DMS53 treated with DMSO at 0.1 percent for 48 hours (cell line): ENCODE measurements around the gene ACAD11.

Source experiments
- DNase-seq: peaks from one replicate; lab custom pipeline; 2025; ENCODE audit not compliant: unreplicated experiment; lab: John Stamatoyannopoulos, UW

Gene ACAD11

DNA sequence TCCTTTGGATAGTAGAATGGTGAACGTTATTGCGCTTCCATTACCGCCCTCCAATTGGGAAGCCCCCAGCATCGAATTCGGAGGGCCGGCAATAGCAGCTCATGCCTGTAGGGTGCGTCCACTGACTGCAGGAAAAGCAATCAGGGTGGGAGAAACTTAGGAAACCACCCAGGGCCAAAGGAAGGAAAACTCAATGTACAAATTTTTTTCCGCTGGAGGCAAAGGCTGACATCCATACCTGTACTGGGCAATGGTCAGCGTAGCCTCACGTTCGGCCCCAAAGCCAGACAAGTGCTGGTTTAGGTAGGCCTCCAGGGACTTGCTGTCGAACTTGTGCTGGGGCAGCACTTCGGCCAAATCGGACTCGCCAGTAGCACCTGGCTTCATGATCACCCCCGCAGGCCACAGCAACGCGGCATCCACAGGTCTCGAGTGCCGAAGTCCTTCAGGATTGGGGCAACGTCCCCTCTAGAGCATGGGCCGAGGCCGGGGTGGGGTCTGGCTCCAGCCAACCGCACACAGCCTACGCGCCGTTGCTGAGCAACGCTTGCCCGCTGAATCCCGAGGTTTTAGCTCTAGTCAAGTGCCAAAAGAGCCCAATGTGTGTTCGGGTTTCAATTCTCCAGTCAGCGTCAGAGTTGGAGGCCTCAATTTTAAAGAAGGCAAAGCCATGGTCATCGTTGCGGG lies at the start of gene ACAD11:
Gene ACAD11 (minus strand): TSS at position 445 of the 687 bp plus-strand sequence. CDS start 58 bp downstream, at position 387.
- peak; percentile 42 for DNase-seq

DNA sequence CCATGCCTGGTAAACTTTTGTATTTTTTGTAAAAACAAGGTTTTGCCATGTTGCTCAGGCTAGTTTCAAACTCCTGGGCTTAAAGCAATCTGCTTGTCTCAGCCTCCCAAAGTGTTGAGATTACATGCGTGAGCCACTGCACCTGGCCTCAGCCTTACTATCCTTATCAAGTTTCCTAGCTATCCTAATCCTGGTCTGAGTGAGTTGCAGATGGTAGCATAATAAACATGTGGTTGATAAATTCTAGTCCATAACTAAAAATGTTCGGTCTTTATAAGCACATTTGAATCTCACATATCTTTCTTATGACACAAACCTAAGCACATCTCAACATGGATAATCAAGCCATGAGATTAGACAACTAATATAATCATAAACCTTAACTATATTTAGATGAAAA lies 44.1 kb upstream of the ACAD11 start:
- no peak for DNase-seq

DNA sequence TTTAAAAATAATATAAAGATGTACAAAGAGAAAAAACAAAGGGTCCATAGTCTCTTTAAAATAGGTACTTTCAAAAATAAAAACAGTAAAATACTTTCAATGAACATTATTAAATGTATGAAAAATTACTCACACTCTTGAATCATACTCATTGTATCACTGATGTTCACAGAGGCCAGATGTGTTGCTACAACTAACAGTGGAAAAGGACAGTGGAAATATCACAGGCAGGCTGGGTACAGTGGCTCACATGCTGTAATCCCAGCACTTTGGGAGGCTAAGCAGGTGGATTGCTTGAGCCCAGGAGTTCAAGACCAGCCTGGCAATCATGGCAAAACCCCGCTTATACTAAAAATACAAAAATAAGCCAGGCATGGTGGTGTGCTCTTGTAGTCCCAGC lies 35.8 kb upstream of the ACAD11 start:
- no peak for DNase-seq

GRCh38 chr3:132694991-132695390 lies 35.4 kb upstream of the ACAD11 start:
- no peak for DNase-seq

- DNase-seq = no peak
Measured at GRCh38 chr3:132690040-132690439, 30.4 kb upstream of the ACAD11 start.

- no peak for DNase-seq
Measured at GRCh38 chr3:132682201-132682600, 22.6 kb upstream of the ACAD11 start.

DNA sequence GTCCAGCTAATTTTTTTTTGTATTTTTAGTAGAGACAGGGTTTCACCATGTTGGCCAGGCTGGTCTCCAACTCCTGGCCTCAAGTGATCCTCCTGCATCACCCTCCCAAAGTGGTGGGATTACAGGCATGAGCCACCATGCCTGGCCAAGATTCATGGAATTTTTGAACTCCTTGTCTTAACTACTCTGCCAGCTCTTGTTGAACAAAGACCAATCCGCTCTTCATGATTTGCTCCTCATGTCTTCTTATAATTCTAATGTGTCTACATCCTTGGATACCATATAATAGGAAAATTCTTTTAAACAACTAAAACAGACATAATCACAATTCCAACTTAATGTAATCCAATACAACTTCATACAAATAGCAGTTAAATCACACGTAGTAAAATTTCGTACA lies 21.8 kb upstream of the ACAD11 start:
- DNase-seq = no peak

- no peak for DNase-seq
Measured at GRCh38 chr3:132679911-132680310, 20.3 kb upstream of the ACAD11 start.

DNA sequence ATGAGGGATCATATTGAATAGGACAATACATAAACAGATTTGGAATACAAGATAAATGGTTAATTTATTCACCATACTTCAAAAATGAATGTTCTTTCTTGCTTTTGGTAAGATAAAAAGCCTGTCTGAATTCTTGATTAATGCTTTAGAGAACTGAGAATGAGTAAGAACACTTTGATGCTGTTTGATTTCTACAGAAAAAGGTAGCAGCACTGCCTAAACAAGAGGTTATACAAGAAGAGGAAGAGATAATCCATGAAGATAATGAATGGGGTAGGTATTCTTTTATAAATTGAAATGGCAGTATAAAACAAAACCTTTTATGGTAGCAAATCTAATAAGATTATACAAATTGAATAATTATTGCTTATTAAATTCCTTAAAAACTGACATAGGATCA lies 15.8 kb upstream of the ACAD11 start:
- DNase-seq = no peak

GRCh38 chr3:132669256-132669777 lies 9.7 kb upstream of the ACAD11 start:
- DNase-seq = no peak

DNA sequence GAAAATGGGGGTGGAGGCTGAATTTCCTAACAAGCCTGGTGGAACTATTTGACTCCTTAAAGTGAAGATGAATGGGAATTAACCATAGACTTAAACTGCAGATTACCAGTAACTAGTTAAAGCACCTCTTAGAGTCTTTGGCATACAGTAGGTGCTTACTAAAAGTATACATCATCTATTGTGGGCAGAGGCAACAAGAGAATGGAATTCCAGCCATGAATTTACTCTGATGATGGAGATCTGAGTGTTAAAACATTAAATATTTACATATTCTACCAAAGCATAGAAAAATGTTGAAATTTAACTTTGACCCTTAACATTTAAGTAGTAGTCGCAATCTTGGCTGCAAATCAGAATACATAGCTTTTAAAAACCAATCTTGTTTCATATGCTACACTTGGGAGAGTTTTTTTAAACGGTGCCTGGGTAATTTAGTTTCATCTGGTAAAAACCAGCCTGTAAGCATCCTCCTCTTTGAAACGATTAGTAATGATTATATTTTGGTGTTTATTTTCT lies 5.7 kb upstream of the ACAD11 start:
- DNase-seq = no peak

DNA sequence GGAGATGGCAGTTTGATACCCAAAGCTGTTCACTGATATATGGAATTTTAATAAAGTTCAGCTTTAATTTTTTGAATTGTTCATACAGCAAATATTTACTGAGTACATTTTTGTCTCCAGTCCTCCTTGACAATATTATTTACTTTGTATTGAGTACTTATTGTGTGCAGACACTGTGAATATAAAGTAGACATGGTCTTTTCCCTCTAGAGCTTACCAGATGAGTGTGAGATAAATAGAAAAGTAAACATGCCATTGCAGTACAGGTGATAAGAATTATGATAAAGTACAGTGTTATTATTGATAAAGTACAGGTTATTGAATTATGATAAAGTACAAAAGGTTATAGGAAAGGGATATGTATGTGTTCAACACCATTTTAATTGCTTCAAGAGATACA lies 2.6 kb upstream of the ACAD11 start:
- peak; percentile 65 for DNase-seq

GRCh38 chr3:132661101-132661500 lies 1.5 kb upstream of the ACAD11 start:
- DNase-seq = peak; percentile 4

DNA sequence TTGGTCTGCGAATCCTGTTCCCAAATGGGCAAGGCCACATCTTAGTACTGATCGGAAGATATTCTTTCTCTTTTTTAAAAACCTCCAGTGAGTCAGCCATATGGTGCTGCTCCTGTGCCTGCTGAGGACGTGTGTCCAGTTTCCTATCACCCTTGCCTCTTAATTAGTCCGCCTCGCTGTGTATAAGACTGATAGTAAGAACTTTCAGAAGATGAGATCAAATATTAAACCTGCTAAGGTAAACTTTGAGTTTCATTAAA lies 1.1 kb upstream of the ACAD11 start:
- DNase-seq = no peak

DNA sequence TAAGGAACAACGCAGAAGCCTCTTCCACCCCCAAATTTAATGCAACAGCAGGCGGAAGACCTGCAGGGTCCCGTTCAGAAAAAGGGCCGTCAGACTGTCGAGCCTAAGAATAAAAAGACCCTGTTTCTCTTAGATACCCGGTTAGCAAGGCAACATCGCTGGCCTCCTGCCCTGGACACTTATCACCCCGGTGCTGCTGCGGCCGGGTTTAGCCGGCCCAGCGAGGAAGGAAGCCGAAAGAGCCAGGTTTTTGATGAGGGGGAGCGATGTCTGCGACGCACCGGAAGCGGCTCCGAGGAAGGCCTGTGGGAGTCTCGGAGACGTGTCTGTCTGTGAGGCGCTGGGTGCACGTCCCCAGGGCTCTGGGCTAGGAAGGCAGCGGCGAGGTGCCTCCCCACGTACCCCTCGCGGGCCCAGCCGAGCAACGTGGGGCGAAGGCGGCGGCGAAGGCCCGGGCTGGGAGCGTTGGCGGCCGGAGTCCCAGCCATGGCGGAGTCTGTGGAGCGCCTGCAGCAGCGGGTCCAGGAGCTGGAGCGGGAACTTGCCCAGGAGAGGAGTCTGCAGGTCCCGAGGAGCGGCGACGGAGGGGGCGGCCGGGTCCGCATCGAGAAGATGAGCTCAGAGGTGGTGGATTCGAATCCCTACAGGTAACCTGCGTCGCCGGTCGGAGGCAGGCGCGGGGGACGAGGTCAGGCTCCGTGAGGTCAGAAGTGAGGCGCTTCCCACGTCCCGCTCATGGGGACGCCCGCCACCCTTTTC lies 622 bp upstream of the ACAD11 start, which contains the start of gene UBA5:
Gene UBA5 (plus strand): TSS at position 278 of the 759 bp plus-strand sequence. CDS start 209 bp downstream, at position 487.
- DNase-seq = peak; percentile 36

- no peak for DNase-seq
Measured at GRCh38 chr3:132659000-132659364, 627 bp downstream of the ACAD11 start.

DNA sequence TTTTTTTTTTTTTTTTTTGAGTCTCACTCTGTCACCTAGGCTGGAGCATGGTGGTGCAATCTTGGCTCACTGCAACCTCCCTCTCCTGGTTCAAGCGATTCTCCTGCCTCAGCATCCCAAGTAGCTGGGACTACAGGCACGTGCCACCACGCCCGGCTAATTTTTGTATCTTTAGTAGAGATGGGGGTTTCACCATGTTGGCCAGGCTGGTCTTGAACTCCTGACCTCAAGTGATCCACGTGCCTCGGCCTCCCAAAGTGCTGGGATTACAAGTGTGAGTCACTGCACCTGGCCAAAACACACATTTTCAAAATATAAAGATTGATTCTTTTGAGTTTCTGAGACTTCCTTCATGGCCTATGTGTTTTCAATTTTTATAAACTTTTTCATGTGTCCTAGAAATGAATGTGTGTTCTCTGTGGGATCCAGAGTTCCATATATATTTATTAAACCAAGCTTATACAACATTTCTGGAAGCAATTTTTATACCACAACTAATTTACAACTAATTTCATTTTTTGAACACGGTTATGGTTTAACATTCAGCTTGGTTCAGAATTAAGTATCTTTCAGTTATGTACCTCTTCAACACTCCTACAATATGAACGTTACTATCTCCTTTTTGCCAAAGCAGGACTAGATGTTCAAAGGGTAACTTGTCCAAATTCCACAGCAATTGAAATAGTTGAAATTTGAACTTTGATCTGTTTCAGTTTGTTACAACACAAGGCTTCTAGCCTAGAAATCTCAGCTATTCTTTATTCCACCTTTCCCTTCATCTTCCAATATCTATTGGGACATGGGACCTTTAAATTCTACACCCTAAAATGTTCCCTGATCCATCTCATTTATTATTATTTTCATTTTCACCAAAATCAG lies 1.5 kb downstream of the ACAD11 start:
- no peak for DNase-seq

GRCh38 chr3:132655471-132655870 lies 4.1 kb downstream of the ACAD11 start:
- DNase-seq = no peak

- DNase-seq = no peak
Measured at GRCh38 chr3:132654721-132655120, 4.9 kb downstream of the ACAD11 start.

- DNase-seq = no peak
Measured at GRCh38 chr3:132654190-132654589, 5.4 kb downstream of the ACAD11 start.

DNA sequence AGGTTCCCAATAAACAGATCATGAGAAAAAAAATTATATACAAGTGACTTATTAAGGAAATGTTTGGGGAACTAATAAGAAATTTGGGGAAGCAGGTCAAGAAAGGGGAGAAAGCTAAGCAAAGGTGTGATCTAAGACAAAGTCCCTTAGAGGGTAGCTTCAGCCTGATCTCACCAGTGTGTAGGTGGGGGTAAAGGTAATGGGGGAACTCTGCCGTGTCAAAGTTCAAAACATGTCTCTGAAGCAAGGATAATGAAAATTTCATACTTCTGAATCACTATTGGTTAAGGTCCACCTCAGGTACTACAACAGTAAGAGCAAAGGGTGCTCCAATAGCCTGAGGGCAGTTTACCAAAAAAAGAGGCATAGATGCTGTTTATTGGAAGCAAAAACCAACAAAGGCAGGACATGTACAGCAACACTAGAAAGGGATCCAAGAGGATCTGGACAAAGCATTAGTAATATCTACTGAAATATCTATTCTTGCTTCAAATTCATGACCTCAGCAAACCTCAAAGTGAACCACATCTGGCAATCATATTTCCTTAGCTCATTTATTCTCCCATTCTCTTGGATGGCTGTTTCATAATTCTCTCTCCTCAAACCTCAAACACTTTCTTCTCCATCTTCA lies 6.9 kb downstream of the ACAD11 start:
- DNase-seq = no peak
